ENCODE results near the gene IMMP2L.

- TF ChIP-seq CTCF (conservative IDR thresholded peaks at IDR 0.05; ENCODE audit: low read length) (no peak), EZH2phosphoT487 (IDR thresholded peaks at IDR 0.05; ENCODE audit: borderline replicate concordance) (no peak)
Observed at GRCh38 chr7:110854651-110855050, 707.6 kb downstream of the IMMP2L start.

All from Loucy (cell line).